Hematopoietic multipotent progenitor cell treated with erythropoietin and hydrocortisone succinate and interleukin-3 and kit ligand, for 6 days (in vitro differentiated cells): ENCODE data around the gene DDX54.

Experiments used
- DNase-seq: peaks from one replicate; pipeline ENCODE4 v3.0.0-alpha.2; 2015

The DDX54 gene

DNA sequence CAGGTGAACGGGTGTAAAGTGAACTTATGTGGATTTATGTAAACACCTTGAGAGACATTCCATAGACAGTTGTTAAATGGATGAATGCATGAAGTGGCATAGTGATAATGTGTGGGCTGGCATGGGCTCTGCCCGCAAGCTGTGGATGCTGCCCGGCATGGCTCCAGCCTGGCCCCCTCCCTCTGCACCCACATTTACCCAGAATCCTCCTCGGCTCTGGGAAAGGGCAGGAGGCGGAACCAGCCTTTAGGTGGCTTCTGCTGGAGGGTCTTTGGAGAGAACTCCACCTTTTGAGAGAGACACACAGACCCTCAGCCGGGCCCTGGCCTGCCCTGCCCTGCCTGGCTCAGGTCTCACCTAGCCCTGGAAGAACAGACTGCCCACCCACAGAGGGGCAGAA lies 68.4 kb downstream of the DDX54 start:
- no peak for DNase-seq

- no peak for DNase-seq
These were observed 69.7 kb downstream of the DDX54 start for GRCh38 chr12:113115455-113116126.

GRCh38 chr12:113114447-113115178 lies 70.7 kb downstream of the DDX54 start:
- no peak for DNase-seq

DNA sequence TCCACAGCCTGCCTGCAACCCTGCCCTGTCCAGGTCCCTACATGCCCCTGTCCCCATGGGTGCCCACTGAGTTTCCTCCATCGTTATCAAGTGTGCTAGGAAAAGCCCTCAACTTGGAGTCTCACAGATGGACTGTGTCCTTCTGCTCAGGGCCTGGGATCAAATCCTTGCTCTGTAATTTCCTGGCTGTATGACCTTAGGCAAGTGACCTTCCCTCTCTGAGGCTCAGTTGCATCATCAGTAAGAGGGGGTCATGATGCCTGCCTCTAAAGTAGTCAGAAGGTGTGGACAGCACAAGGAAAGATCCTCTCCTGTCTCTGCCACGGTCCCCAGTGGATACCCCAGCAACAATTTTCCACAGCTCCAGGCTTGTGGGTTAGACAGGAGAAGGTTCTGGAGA lies 71.9 kb downstream of the DDX54 start:
- no peak for DNase-seq

DNA sequence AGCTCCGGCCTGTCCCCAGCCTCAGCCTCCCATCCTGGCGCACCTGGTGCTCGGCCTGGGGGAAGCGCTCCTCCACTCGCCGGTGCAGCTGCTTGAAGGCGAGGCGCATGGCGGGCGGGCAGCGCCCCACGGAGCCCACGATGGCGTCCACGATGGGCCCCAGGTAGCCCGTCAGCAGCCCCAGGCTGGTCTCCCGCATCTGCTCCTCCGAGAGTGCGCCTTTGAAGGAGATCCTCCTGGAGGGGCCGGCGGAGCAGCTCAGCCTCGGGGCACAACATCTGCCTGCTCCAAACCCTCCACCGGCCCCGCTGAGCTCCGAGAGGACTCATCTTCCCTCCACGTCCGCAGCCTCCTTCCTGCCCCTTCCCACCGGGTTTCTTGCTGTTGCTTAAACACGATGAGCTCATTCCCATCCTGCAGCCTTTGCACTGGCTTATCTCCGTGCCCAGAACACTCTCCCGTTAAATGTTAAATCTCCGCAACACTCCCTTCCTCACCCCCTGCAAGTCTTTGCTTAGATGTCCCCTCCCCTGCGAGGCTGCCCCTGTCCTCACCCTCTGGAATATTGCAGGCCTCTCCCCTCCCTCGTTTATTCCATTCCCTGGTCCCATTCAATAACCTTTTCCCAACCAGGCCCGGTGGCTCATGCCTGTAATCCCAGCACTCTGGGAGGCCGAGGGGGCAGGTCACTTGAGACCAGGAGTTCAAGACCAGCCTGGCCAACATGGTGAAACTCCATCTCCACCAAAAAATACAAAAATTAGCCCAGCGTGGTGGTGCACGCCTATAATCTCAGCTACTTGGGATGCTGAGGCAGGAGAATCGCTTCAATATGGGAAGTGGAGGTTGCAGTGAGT lies 73.0 kb downstream of the DDX54 start:
- no peak for DNase-seq

DNA sequence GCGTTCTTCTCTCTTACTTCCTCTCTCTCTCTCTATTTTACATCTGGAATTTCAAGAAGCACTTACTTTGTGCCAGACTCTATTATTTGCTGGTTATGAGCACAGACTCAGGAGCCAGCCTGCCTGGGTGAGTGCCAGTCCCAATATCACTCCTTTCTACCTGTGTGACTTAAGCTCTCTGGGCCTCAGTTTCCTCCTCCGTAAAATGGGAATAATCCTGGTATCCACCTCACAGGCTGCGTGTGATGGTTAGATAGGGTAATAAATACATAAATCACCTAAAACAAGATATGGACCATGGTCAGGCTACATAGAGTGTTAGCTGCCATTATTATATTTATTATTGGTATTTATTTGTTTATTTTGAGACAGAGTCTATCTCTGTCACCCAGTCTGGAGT lies 74.0 kb downstream of the DDX54 start:
- no peak for DNase-seq

GRCh38 chr12:113109872-113110599 lies 75.2 kb downstream of the DDX54 start:
- no peak for DNase-seq

- DNase-seq: no peak
These were observed 75.9 kb downstream of the DDX54 start for GRCh38 chr12:113109360-113109759.

DNA sequence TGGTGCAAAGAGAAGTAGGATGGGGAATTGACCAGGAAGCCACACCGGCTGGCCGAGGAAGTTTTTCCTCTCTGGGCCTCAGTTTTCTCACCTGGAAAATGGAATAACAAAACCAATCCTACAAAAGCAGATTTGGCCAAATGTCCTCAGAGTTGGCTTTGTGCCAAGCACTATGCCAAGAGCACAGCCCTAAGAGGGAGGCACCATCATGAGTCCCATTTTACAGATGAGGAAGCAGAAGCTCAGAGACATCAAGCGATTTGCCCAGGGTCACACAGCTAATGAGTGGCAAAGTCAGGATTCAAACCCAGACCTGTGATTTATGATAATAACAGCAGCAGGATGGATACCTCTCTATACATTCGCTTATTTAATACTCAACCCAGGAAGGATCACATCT lies 77.0 kb downstream of the DDX54 start:
- no peak for DNase-seq
